GM19025 (cell line): Measurements from ENCODE around the gene PALD1.

ENCODE experiments used
- ATAC-seq: cut with Tn5 transposase; IDR thresholded peaks from one replicate; pipeline ENCODE4 v1.9.1; 2021; ENCODE audit warnings: mild to moderate bottlenecking, low read depth, moderate library complexity; ENCODE audit not compliant: unreplicated experiment

PALD1 gene

DNA sequence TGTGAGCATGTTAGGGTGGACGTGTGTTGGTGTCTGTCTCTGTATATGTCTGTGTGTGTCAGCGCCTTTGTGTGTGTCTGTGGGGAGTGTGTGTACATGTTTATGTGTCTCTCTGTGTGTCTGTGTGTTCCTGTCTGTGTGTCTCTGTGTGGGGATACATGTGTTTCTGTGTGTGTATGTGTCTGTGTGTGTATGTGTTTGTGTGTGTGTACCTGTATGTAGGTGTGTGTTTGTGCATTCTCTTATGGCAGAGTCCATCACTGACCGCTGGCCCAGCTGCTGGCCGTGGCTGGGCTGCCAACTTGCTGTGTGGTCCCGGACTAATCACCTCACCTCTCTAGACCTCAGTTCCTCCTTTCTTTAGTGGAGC lies 54.6 kb downstream of the PALD1 start:
- no peak for ATAC-seq

DNA sequence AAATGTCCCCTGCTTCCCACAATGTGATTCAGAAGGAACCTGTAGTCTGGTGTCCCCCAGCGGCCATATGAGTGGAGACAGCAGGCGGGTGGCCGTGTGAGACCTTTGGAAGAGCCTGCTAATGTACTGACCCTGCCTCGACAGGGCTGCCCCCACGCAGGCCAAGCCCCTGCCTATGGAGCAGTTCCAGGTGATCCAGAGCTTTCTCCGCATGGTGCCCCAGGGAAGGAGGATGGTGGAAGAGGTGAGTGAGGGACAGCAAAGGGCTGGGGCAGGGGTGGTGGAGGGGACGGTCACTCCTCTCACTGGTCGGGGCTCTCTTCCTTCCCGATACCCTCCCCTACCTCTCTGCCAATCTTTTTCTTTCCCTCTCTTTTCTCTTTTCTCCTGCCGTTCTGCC lies 55.7 kb downstream of the PALD1 start:
- ATAC-seq, result no peak

DNA sequence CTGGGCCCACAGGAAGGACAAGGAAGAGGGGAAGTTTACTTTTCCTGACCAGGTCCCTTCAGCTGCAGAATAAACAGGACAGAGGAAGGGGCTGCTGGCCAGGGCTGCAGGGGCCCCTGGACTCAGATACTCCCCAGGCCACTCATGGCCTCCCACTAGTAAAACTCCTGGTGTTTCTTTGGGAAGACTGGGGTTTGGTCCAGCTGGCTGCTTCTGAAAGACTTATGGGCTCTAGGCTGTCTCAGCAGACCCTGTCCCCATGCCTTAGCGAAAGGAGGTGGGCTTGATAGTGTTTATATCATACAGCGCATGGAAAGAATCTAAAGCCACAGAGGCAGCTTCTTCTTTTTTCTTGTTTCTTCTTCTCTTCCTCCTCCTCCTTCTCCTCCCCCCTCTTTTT lies 56.4 kb downstream of the PALD1 start:
- no peak for ATAC-seq

DNA sequence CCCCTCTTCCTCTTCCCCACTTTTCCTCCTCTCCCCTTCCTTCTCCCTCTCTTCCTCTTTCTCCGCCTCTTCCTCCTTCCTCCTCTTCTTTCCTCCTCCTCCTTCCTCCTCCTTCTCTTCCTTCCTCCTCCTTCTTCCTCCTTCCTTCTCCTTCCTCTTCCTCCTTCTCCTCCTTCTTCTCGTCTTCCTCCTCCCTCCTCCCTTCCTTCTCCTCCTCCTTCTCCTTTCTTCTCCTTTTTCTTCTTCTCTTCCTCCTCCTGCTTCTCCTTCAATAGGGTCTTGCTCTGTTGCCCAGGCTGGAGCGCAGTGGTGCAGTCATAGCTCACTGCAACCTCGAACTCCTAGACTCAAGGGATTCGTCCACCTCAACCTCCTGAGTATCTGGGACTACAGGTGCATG lies 56.9 kb downstream of the PALD1 start:
- ATAC-seq, result no peak

DNA sequence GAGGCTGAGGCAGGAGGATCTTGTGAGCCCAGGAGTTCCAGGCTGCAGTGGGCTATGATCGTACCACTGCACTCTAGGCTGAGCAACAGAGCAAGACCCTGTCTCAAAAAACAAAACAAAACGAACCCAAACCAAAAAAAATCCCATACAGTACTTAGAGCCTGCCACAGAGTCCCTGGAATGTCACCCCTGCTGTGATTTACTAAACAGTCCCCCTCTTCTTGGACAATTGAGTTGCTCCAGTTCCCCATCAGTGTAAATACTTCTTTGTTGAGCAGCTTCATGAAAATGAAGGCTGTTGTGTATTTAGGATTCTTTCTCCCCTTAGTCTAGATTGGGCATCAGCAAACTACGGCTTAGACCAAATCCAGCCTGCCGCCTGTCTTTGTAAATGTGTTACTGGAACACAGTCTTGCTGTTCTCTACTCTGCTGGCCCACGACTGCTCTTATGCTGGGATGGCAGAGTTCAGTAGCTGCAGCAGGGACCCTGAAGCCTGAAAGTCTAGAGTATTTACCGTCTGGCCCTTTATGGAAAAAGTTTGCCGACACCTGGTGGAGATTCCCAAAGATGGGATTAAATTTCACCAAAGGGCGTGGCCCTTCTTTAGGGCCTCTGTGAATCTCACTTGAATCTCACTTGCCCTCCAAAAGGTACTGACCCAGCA lies 57.8 kb downstream of the PALD1 start:
- no peak for ATAC-seq

DNA sequence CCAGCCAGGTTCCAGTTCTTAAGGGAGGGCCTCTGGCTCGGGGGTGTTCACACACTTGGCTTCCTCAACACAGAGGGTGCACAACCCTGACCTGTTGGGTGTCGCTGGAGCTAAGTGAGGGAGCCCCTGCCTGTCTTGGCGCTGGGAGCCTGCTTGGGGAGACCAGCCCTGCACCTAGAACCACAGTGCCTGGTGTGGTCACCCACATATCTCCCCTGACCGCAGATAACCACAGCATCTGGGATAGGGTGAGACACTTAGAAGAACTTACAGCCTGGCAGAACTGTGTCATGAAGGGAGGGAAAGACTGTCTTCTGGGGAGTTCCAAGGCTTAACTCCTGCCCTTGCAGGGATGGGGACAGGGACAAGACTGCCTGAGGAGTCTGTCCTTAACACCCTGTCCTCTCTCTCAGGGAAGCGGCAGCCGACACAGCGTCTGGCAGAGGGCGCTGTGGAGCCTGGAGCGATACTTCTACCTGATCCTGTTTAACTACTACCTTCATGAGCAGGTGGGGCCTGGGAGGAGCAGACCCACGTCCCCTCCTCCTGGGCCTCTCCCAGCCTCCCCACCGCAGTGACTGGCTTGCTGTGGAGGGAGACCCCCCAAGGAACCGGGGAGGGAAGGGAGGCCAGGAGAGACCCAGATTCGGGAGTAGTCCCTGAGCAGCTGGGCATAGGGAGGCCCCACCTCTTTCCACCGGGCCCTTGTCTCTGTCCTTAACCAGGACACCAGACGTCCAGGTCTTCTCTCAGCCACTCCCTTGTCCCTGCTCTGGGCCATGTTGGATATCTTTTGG lies 59.0 kb downstream of the PALD1 start:
- no peak for ATAC-seq

DNA sequence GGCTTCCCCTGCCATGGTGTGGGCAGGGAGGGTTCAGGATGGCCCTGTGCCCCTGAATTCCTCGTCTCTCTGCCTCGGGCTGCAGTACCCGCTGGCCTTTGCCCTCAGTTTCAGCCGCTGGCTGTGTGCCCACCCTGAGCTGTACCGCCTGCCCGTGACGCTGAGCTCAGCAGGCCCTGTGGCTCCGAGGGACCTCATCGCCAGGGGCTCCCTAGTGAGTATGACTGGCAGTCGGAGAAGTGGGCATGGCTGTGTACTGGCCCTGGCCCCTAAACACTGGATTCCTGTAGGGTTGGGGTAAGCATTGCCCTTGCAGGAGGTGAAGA lies 59.6 kb downstream of the PALD1 start:
- ATAC-seq, result no peak

DNA sequence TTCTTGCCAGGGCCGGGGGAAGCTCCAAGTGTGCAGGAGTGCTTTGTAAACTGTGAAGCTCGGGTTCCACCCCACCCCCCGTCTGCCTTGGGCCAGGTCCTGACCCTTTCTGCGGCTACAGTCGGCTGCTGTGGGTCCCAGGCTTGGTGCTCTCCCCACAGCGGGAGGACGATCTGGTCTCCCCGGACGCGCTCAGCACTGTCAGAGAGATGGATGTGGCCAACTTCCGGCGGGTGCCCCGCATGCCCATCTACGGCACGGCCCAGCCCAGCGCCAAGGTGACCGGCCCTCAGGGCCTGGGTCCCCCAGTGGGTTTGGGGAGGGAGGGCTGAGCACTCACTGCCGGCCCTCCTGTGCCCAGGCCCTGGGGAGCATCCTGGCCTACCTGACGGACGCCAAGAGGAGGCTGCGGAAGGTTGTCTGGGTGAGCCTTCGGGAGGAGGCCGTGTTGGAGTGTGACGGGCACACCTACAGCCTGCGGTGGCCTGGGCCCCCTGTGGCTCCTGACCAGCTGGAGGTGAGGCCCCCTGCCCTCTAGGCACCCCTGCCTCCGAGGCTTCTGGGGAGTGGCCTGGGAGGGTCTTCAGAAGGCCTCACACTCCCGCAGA lies 60.3 kb downstream of the PALD1 start:
- ATAC-seq, result no peak

DNA sequence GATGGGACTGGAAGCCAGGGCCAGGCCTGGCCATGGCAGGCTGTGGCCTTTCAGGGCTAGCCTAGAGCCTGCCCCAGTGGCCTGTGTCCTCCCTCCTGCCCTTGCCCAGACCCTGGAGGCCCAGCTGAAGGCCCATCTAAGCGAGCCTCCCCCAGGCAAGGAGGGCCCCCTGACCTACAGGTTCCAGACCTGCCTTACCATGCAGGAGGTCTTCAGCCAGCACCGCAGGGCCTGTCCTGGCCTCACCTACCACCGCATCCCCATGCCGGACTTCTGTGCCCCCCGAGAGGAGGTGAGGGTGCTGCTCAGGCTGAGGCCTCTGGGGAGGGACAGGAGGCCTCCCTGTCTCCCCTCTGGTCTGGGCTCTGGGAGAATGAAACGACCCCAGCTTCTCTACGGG lies 60.9 kb downstream of the PALD1 start:
- ATAC-seq, result no peak

DNA sequence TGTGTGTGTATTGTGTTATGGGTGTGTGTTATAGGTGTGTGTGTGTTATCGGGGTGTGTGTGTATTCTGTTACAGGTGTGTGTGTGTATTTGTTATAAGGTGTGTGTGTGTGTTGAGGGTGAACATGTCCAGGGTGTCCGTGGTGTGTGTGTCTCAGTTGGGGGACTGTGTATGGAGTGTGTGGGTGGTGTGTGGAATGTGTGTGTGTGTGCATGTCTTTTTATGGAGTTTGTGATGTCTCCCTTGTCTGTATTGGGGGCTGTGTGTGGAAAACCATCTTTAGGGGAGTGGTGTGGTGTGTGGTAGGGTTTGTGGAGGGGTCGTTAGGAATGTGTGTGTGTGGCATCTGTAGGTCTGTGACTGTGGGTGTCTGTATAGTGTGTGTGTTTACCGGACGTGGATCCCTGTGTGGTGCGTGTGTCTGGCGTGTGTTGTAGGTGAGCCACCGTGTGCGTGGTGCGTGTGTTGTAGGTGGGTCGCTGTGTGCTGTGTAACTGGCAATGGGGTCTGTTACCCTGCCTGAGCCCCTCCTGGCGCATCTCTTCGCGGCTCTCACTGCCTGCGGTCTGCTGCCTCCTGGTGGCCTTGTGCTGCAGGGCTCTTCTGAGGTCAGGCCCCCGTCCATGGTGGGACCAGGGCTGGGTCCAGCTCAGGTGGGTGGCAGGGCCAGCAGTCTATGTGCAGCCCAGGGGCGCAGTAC lies 61.7 kb downstream of the PALD1 start:
- ATAC-seq, result no peak

DNA sequence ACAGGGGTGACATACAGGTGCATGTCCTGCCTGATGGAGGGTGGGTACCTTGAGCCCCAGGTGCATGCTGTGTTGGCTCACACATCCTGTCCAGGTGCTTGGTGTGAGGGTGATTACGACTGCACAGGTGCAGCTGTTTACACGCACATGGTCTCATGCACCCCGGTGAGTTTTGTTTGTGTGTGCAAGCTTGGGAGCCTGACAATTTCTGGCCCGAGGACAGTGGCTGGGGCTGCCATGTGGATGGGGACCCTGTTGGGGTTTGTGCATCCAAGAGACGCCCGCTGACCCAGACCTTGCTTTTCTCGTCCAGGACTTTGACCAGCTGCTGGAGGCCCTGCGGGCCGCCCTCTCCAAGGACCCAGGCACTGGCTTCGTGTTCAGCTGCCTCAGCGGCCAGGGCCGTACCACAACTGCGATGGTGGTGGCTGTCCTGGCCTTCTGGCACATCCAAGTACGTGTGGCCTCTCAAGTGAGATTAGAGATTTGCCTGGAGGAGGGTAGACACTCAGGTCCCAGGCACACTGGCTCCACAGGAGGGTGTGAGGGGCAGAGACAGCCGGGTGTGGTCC lies 62.3 kb downstream of the PALD1 start:
- ATAC-seq, result no peak

DNA sequence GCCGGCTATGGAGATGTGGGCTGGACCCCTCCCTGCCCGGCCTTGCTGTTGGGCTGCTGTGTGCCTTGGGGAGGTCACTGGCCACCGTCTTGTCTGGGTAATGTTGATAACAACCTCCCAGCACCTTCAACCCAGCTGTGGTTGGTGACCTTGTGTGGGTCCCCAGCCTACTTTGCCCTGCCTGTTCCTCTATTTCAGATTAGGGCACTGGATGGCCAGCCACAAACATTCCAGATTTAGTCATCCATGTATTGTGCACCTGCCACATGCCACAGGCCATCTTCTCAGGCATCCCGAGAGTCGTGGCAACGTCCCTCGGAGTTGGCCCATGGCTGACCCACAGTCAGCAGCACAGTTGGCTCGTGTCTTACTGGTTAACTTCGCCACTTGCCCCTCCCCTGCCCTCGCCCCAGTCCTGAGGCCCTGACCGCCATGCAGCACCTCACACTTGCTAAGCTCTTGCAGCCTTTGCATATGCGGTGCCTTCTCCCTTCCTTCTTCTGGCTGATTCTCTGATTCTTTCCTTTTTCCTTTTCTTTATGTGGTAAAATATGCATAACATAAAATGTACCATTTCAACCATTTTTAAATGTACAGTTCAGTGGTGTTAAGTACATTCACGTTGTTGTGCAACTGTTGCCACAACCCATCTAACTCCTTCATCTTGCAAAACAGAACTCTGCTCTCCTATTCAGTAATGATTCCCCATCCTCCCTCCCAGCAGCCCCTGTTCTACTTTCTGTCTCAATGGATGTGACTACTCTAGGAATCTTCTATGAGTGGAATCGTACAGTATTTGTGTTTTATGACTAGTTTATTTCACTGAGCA lies 63.4 kb downstream of the PALD1 start:
- ATAC-seq, result no peak

DNA sequence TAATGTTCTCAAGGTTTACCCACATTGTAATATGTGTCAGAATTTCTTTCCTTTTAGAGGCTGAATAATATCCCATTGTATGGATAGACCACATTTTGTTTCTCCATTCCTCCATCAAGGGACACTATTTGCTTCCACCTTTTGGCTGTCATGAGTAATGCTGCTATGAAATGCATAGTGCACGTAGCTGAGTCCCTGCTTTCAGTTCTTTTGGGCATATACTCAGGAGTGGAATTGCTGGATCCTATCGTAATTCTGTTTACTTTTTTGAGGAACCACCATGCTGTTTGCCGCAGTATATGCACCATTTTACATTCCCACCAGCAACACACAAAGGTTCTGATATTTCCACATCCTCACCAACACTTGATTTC lies 64.0 kb downstream of the PALD1 start:
- no peak for ATAC-seq

DNA sequence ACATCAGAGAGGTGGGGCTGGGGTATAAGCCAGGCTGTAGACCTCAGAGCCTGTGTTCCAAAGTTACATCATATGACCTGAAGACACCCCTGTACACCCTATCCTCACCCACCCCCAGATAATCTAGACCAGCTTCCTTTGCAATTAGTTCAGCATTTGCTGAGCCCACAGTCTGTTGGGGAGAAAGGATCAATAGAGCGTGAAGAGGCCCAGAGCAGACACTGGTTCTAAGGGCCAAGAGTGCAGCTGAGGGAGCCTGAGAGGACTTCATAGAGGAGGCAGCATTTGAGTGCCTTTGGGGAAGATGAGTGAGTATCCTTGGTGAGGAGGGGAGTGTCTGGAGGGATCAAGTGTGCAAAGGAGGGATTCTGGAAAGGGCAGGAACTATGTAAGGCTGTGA lies 65.3 kb downstream of the PALD1 start:
- no peak for ATAC-seq

DNA sequence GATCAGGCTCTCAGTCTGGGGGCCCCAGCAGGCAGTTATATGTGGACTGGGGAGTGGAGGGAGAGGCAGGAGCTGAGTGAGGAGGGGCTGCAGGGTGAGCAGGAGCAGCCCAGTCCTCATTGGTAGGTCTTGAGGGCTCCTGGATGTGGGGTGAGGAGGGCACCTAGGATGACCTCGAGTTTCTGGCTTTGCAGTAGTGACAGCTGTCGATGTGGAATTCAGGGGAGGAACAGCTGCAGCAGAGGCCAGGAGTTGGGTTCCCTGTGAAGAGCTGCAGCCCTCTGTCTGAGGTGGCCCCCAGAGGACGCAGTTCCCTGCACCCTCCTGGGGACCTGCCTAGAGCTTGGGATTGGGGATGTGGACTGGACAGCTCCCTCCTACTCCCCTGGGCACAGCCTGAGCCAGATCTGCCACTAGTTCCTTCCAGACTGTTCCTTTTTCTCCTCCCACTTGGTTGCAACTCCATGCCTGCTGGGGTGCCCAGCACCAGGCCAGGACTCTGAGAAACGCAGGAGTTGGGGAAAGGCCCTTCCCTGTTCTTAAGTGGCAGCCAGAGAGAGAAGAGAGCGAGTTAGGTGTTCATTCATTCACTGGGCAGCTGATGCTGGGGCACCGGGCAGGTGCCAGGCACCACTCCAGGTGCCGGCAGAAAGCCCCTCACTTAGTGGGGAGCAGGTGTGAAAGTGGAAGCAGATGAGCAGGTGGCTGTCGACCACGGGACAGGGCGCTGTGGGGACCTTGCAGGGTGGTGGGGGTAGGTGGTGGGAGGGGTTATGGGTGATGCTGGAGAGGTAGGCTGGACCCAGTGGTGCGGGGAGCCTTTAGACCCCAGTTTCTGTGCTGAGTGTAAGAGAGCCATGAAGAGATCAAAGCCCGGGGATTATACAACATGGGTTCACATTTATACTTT lies 66.1 kb downstream of the PALD1 start:
- ATAC-seq, result no peak

DNA sequence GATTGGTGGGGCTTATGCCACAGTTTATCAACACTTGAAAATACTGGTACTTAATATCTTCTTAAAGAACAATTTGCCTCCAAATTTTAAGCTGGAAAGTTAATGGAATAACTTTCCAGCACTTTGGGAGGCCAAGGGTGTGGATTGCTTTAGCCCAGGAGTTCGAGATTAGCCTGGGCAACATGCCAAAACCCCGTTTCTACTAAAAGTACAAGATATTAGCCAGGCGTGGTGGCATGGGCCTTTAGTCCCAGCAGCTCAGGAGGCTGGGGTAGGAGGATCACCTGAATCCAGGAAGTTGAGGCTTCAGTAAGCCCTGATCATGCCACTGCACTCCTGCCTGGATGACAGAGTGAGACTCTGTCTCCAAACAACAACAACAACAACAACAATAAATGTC lies 68.0 kb downstream of the PALD1 start:
- ATAC-seq, result no peak

DNA sequence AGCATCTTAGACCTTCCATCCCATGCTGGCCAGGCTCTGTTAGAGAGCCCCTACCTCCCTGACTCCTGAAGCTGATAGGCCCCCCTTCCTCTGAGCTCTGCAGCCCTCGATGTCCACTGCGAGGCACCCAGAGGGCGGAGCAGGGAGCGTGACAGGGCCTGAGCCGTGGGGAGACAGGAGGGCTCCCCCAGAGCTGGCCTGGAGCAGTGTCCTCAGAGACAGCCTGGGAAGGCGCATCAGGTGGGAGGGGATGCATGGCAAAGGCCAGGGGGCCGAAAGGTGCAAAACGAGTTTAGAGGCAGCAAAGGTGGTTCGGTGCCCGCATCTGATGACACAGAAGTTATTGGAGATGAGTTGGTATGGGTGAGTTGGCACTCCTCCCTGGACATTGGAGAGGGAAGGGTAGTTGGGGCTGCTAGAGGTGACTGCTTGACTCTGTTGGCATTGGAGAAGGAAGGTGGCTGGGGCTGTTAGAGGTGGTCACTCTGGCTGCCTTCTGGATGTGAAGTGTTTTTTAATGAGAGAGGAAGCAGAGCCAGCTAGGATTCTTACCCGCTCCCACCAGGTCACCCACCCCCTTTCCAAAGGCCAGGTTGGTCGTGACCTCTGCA lies 70.9 kb downstream of the PALD1 start:
- no peak for ATAC-seq

DNA sequence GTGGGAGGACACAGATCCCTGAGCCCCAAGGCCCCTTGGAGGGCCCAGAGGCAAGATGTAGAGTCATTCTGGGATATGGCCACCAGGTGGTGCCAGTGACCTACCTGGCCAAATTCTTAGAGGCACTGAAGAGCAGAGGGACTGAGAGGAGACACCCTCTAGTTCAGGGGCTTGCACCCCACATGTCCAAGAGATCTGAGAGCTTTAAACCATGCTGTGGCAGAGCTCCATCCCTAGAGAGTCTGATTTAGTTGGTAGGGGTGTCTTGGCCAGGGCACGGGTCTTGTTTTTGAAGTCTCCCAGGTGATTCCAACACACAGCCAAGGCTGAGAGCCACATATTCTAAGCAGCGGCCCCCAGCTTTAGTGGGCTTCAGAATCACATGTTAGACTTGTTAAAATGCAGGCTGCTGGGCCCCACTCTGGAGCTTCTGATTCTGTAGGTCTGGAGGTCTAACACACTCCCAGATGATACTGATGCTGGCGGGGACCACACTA lies 71.4 kb downstream of the PALD1 start:
- no peak for ATAC-seq

DNA sequence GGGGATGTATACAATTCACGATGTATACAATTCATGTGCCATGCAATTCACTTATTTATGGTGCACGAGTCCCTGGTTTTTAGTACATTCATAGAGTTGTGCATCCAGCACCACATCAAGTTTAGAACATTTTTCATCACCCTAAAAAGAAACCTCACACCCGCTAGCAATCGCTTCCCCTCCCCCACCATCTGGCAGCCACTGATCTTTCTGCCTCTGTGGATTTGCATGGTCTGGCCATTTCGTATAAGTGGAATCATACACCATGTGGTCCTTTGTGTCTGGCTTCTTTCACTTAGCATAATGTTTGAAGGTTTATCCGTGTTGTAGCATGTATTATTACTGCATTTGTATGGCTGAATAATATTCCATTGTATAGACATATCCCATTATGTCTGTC lies 71.9 kb downstream of the PALD1 start:
- no peak for ATAC-seq
